NCI-H2029 (cell line): ENCODE results near the gene EFCAB6.
A peak's percentile ranks its signal among the peaks of the same experiment; 100 is the strongest.

Experiments
- DNase-seq: peaks from one replicate; lab custom pipeline; 2025; lab: John Stamatoyannopoulos, UW

The EFCAB6 gene

DNA sequence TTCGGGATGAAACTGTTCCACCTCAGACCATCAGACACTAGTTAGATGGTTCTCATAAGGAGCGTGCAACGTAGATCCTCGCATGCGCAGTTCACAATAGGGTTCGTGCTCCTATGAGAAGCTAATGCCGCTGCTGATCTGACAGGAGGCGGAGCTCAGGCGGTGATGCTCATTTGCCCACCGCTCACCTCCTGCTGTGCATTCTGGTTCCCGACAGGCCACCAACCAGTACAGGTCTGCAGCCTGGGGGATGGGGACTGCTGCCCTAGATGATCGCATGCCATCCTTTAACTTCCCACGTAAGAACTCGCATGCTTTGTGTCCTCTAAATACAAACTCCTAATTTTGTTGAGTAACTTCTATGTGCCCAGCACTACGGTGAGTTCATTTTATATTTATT is 62.6 kb downstream of the EFCAB6 start:
- DNase-seq, result no peak

- DNase-seq, result no peak
These were observed 64.2 kb downstream of the EFCAB6 start for GRCh38 chr22:43747877-43748276.

- no peak for DNase-seq
These were observed 65.0 kb downstream of the EFCAB6 start for GRCh38 chr22:43747058-43747457.

GRCh38 chr22:43745783-43746356 is 66.2 kb downstream of the EFCAB6 start:
- peak; percentile 5 for DNase-seq

- DNase-seq, result no peak
These were observed 66.7 kb downstream of the EFCAB6 start for GRCh38 chr22:43745411-43745770.

GRCh38 chr22:43744700-43745410 is 67.2 kb downstream of the EFCAB6 start:
- DNase-seq, result no peak

GRCh38 chr22:43743929-43744643 is 68.0 kb downstream of the EFCAB6 start:
- no peak for DNase-seq

DNA sequence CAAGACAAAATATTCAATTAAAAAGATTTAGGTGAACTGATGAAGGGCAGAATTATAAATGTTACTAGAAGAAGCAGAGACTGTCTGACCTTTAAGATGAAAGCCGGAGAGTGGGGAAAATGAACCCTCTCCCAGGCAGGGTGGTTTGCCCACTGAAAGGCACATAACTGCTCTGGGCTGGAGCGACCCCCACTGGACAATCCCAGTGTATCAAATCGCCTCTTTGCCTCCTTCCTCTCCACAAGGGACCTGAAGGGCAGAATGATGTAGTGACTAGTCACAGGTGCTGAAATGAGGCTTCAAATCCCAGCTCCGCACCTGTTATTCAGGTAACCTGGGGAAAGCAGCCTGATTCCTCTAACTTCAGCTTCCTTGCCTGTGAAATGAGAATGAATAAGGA is 69.0 kb downstream of the EFCAB6 start:
- DNase-seq, result no peak

- DNase-seq, result no peak
These were observed 69.8 kb downstream of the EFCAB6 start for GRCh38 chr22:43742154-43742950.

- DNase-seq, result no peak
These were observed 71.4 kb downstream of the EFCAB6 start for GRCh38 chr22:43740587-43741270.

GRCh38 chr22:43739851-43740379 is 72.2 kb downstream of the EFCAB6 start:
- no peak for DNase-seq

- no peak for DNase-seq
These were observed 74.8 kb downstream of the EFCAB6 start for GRCh38 chr22:43737150-43737828.

- DNase-seq, result no peak
These were observed 75.5 kb downstream of the EFCAB6 start for GRCh38 chr22:43736651-43737050.

DNA sequence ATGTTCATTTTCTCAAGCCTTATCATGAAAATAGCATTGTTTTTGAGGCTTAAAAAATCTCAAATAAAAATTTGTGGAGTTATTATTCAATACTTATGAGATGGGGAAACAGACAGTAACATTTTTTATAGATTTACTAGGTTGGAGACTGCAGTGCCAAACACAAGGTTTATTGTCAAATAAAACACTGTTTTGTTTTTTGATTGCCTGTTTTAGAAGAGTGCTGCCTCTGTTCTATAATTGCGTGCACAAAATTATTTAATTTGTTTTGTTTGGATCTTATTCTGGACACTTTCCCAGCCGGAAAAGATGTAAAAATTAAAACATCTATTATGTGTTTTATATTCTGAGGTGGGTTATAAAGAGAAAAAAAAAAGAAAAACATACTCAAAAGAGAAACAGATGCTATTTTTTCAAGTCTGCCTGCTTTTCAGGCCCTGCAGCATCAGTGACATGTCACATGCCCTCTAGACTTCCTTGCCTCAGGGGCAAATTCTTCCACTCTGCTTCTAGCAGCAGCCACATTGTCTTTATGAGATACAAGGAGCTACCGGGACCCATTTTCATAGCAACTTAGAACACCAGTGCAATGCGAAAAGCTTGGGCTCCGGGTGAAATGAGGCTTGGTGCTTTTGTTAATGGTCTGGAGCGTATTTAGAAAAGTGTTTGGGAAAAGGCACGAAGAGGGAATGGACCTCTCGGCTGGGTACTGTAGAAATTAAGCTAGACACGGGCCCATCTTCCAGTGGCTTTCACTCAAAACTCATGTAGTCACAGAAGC is 77.5 kb downstream of the EFCAB6 start:
- no peak for DNase-seq

- DNase-seq, result no peak
These were observed 79.0 kb downstream of the EFCAB6 start for GRCh38 chr22:43733138-43733537.

- DNase-seq, result no peak
These were observed 80.1 kb downstream of the EFCAB6 start for GRCh38 chr22:43731988-43732387.

DNA sequence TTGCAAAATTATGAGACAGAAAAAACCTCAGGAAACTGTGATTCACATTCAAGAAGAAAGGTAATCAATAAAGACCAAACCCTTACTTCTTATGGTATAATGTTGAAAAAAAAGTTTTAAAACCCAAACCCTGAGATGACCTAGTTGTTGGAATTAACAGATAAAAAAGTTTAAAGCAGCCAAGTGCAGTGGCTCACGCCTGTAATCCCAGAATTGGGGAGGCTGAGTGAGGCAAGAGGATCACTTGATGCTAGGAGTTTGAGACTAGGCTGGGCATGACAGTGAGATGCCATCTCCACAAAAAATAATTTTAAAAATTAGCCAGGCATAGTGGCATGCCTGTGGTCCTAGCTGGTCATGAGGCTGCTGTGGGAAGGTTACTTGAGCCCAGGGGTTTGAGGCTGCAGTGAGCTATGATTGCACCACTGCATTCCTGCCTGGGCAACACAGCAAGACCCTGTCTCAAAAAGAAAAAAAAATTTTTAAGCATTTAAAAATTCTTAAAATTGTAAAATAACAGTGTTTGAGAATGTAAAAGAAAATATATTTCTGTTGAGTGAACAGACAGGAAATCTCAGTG is 85.1 kb downstream of the EFCAB6 start:
- no peak for DNase-seq

- no peak for DNase-seq
These were observed 85.8 kb downstream of the EFCAB6 start for GRCh38 chr22:43726322-43726721.

GRCh38 chr22:43723816-43724215 is 88.3 kb downstream of the EFCAB6 start:
- no peak for DNase-seq

- no peak for DNase-seq
These were observed 89.7 kb downstream of the EFCAB6 start for GRCh38 chr22:43722444-43722843.
